Bronchial epithelial cell (primary cell): Measurements from ENCODE around the gene UNC5A. TPM values are rescaled to one million over a fixed set of nuclear protein-coding genes. Genes with fewer than 3 reads are reported as not detected.

ENCODE experiments used
- DNase-seq: peaks from one replicate; pipeline ENCODE4 v3.0.0-alpha.2; 2010; ENCODE audit warnings: low read depth
- FAIRE-seq: peaks from 2 replicates; lab custom pipeline; 2011; peaks lifted over from hg19 to GRCh38; lab: Jason Lieb, UNC
- H3K27me3 ChIP-seq: 2 replicates; pipeline ENCODE4 v1.5.1; 2011; ENCODE audit warnings: low read length; ENCODE audit not compliant: control insufficient read depth, insufficient read depth
- H3K36me3 ChIP-seq: 2 replicates; pipeline ENCODE4 v1.5.1; 2011; ENCODE audit warnings: low read length; ENCODE audit not compliant: control insufficient read depth, insufficient read depth
- H3K4me3 ChIP-seq: 2 replicates; pipeline ENCODE4 v1.5.1; 2011; ENCODE audit warnings: mild to moderate bottlenecking, low read depth, low read length, control low read depth
- total RNA-seq: library from RNA; depleted of rRNA; stranded (reverse); fragments of >200 nt; gene quantifications from 2 replicates; pipeline ENCODE4 v1.2.1, GENCODE V29; 2014
- TF ChIP-seq, protein P1 (sequence below): IDR thresholded peaks from 2 replicates; pipeline ENCODE4 v1.5.1; 2011; ENCODE audit warnings: mild to moderate bottlenecking, moderate library complexity, low read length, control low read depth, inconsistent platforms; ENCODE audit not compliant: insufficient read depth, severe bottlenecking

The UNC5A gene
- total RNA-seq, 1 donor from 2014 or later: not detected

DNA sequence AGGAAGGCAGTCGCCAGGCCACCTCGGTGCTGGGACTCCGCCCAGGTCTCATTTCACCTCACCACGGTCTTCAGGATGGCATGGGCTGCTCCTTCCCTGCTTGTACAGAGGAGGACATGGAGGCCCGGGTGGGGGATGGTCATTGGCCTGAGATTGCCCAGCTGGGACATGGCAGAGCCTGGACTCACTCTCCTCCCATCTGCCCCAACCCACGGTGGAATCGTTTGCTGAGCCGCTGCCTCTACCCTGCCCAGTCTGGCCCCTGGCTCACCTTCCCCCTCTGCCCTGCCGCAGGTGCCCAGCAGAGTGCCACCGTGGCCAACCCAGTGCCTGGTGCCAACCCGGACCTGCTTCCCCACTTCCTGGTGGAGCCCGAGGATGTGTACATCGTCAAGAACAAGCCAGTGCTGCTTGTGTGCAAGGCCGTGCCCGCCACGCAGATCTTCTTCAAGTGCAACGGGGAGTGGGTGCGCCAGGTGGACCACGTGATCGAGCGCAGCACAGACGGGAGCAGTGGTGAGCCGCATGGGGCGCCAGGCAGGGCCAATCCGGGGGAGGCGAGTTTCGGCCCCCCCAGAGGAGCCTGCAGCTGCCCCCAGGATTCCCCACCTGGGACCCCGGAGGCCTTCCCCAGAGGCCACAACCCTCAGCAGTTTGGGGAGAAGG is 52.1 kb downstream of the UNC5A start:
- H3K27me3 ChIP-seq: peaks cover 29% of the 10 kb centered on the region
- no peak for DNase-seq
- TF ChIP-seq, protein P1, sequence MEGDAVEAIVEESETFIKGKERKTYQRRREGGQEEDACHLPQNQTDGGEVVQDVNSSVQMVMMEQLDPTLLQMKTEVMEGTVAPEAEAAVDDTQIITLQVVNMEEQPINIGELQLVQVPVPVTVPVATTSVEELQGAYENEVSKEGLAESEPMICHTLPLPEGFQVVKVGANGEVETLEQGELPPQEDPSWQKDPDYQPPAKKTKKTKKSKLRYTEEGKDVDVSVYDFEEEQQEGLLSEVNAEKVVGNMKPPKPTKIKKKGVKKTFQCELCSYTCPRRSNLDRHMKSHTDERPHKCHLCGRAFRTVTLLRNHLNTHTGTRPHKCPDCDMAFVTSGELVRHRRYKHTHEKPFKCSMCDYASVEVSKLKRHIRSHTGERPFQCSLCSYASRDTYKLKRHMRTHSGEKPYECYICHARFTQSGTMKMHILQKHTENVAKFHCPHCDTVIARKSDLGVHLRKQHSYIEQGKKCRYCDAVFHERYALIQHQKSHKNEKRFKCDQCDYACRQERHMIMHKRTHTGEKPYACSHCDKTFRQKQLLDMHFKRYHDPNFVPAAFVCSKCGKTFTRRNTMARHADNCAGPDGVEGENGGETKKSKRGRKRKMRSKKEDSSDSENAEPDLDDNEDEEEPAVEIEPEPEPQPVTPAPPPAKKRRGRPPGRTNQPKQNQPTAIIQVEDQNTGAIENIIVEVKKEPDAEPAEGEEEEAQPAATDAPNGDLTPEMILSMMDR: no peak
- H3K36me3 ChIP-seq: no peaks in the 10 kb centered on the region
- no peak overlapping the region for H3K4me3 ChIP-seq
- FAIRE-seq: no peak

GRCh38 chr5:176863041-176863764 is 52.8 kb downstream of the UNC5A start:
- Histone ChIP-seq H3K27me3 (peaks cover 29% of the 10 kb centered on the region), H3K4me3 (no peak overlapping the region), H3K36me3 (no peaks in the 10 kb centered on the region)
- TF ChIP-seq, protein P1: no peak
- no peak for DNase-seq
- no peak for FAIRE-seq

DNA sequence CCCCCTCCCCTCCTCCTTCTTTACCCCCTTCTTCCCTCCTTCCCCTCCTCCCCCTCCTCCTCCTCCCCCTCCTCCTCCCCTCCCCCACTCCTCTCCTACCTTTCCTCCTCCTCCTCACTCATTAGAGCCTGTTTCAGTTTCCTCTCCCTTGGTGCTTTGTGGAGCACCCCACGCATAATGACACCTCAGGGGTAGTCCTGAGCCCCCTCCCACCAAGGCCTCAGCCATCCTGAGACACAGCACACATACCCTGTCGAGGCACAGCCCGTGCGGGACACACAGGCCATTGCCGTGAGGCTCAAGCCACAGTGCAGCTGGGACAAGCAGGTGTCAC is 53.4 kb downstream of the UNC5A start:
- Histone ChIP-seq H3K36me3 (no peaks in the 10 kb centered on the region), H3K27me3 (peaks cover 29% of the 10 kb centered on the region), H3K4me3 (no peak overlapping the region)
- no peak for FAIRE-seq
- no peak for DNase-seq
- TF ChIP-seq, protein P1: no peak

GRCh38 chr5:176864755-176865154 is 54.4 kb downstream of the UNC5A start:
- DNase-seq: no peak
- FAIRE-seq: no peak
- no peaks in the 10 kb centered on the region for H3K36me3 ChIP-seq
- peaks cover 29% of the 10 kb centered on the region for H3K27me3 ChIP-seq
- TF ChIP-seq, protein P1: no peak
- H3K4me3 ChIP-seq: no peak overlapping the region

DNA sequence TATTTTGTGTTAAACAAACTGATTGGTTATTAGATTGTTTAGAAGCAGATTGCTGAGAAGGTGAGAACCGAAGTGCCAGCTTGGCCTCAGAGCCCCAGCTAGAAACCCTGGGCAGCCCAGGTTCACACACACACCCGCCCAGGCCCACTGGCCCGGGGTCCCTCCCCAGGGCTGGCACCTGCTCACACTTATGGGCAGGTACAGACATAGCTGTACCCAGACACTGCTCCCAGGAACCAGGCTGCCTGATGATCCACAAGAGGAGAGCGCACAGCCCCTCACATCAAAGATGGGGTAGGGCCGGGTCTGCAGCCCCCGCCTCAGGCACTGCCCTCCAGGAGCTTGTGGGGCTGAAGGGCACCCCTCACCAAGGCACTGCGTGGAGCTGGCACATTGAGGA is 55.6 kb downstream of the UNC5A start:
- DNase-seq (no peak), FAIRE-seq (no peak)
- TF ChIP-seq, protein P1: no peak
- Histone ChIP-seq H3K27me3 (peaks cover 29% of the 10 kb centered on the region), H3K4me3 (no peak overlapping the region), H3K36me3 (no peaks in the 10 kb centered on the region)
